ENCODE measurements around the gene IL18R1. TPM values are rescaled to one million over a fixed set of nuclear protein-coding genes. Genes with fewer than 3 reads are reported as not detected.

IL18R1 gene
- total and polyA plus RNA-seq, 5 experiments from 2014 or later: 0.39 to 6.9 (median 1.9) TPM

- Mint-ChIP-seq H3K36me3 (no peaks in the 10 kb centered on the region), H3K27me3 (no peaks in the 10 kb centered on the region), H3K4me1 (peaks cover 9 to 72% (median 13%) of the 10 kb centered on the region in 4 donors), H3K27ac (peak overlapping the region in 1 of 10 donors; percentile 9), H3K4me3 (no peak overlapping the region), H3K9me3 (no peaks in the 10 kb centered on the region)
- POLR2A ChIA-PET: no interaction called here
- DNase-seq (no peak), ATAC-seq (no peak)
Observed at GRCh38 chr2:102432386-102432785, 76.8 kb downstream of the IL18R1 start.

DNA sequence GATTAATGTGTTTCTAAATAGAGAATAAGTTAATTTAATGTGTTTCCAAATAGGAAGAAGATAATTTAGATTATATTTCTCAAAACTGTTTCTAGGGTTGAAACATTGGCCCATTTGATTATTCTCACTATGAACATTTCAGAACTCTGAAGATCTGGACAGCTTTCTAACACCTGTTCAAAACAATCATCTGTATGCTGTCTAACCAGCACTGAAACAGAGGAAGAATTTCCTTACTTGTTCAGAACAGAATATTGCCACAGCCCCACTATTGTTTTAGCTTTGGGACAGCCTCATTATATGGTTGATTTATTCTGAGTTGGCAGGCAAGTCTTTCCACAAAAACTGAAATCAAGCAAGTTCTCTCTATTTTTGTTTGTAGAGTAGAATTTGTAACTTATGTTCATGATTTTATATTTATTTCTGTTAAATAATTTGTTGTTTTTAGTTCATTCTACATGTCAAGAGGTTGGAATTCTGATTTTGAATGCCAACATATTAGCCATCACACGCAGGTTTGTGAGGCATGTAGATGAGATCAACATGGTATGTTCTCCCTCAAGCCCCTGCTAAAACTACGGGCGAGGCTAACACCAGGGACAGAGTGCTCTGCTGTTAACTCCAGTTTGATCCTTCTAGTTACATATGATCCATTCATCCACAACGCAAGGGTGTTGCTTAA is 78.5 kb downstream of the IL18R1 start:
- Mint-ChIP-seq H3K27ac (no peak overlapping the region), H3K4me1 (peaks cover 9 to 66% (median 13%) of the 10 kb centered on the region in 4 donors), H3K27me3 (no peaks in the 10 kb centered on the region), H3K4me3 (no peak overlapping the region), H3K36me3 (no peaks in the 10 kb centered on the region), H3K9me3 (no peaks in the 10 kb centered on the region)
- DNase-seq (no peak), ATAC-seq (no peak)
- POLR2A ChIA-PET: no interaction called here

DNA sequence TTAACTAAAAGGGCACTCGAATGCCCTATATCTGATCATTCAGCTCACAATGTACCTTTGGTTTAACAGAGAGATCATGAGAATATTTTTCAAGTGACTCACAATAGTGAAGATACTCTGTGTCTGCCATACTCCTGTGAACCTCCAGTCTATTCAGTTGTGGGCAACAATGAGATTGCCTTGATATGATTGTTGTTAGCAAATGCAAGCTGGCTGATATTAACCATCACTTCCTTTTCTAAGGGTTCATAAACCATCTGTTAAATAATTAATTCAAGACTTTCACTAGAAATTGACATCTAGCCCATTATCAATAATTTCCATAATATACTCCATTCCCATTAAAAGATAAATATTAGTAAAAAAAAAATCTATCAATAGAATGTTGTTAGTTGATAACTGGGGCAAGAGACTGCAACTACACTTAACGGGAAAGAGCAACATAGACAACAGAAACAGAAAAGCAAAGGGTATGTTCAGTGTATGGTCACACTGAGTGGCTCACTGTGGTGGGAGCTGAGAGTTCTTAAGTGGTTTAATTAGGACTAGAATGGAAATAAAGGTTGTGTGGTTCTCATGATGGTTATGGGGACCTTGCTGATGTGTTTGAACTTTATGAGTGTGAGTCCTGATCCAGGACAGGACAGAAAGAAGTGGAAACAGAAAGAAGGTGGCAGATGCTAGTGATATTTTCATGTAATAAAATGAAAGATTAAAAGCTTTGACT is 79.2 kb downstream of the IL18R1 start:
- DNase-seq (no peak), ATAC-seq (no peak)
- Mint-ChIP-seq H3K4me3 (no peak overlapping the region), H3K27ac (no peak overlapping the region), H3K27me3 (no peaks in the 10 kb centered on the region), H3K36me3 (no peaks in the 10 kb centered on the region), H3K4me1 (peaks cover 7 to 59% (median 13%) of the 10 kb centered on the region in 4 donors), H3K9me3 (no peaks in the 10 kb centered on the region)
- POLR2A ChIA-PET: no interaction called here

DNA sequence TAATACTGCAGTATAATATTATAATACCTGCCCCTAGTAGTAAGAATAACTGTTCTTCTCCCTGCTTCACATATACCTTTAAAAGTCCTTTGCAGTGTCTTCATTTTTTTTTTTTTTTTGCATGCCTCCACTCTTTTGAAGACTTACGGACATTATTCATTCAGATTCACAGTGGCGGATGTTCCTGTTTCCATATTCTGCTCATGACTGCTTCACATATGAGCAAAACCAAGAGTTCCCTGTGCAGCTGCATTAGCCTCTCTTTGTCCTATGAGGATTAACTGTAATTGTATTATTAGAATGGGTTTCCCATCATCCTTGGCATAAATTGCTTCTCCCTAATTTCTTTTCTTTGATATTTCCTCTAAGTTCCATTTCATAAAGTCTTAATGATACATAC is 80.1 kb downstream of the IL18R1 start:
- Mint-ChIP-seq H3K4me1 (peaks cover 7 to 53% (median 13%) of the 10 kb centered on the region in 4 donors), H3K27me3 (no peaks in the 10 kb centered on the region), H3K27ac (peak overlapping the region in 1 of 10 donors; percentile 63), H3K4me3 (peak overlapping the region in 1 of 10 donors; percentile 12), H3K9me3 (no peaks in the 10 kb centered on the region), H3K36me3 (no peaks in the 10 kb centered on the region)
- ATAC-seq (no peak), DNase-seq (no peak)
- POLR2A ChIA-PET: no interaction called here

DNA sequence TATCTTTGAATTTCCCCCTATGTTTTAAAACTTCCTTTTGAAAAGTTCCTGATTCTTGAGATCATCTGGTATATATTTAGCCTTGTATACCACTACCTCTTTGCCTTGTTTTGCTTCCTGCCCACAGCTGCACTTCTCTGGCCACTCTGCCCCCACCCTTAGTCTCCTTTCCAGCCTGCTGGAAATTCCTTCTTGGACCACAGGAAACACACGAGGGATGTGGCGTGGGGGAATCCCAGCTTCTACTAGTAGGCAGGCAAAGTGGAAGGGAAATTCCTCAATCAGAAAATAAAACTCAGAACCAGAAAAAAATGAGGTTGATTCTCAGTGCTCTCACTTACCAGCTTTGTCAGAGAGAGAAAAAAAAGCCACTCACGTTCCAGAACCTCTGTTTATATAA is 80.7 kb downstream of the IL18R1 start:
- DNase-seq (no peak), ATAC-seq (no peak)
- no peaks in the 10 kb centered on the region for H3K36me3 Mint-ChIP-seq
- H3K9me3 Mint-ChIP-seq: no peaks in the 10 kb centered on the region
- H3K4me3 Mint-ChIP-seq: peak overlapping the region in 2 of 10 donors; percentile 0 to 12
- H3K27ac Mint-ChIP-seq: peak overlapping the region in 1 of 10 donors; percentile 63
- H3K4me1 Mint-ChIP-seq: peaks cover 7 to 47% (median 13%) of the 10 kb centered on the region in 4 donors
- no peaks in the 10 kb centered on the region for H3K27me3 Mint-ChIP-seq
- POLR2A ChIA-PET: no interaction called here

GRCh38 chr2:102437122-102437521 is 81.5 kb downstream of the IL18R1 start:
- H3K9me3 Mint-ChIP-seq: no peaks in the 10 kb centered on the region
- H3K27ac Mint-ChIP-seq: peak overlapping the region in 1 of 10 donors; percentile 51
- POLR2A ChIA-PET: no interaction called here
- H3K36me3 Mint-ChIP-seq: no peaks in the 10 kb centered on the region
- no peak overlapping the region for H3K4me3 Mint-ChIP-seq
- ATAC-seq: no peak
- peaks cover 5 to 41% (median 13%) of the 10 kb centered on the region in 4 donors for H3K4me1 Mint-ChIP-seq
- H3K27me3 Mint-ChIP-seq: no peaks in the 10 kb centered on the region
- no peak for DNase-seq

DNA sequence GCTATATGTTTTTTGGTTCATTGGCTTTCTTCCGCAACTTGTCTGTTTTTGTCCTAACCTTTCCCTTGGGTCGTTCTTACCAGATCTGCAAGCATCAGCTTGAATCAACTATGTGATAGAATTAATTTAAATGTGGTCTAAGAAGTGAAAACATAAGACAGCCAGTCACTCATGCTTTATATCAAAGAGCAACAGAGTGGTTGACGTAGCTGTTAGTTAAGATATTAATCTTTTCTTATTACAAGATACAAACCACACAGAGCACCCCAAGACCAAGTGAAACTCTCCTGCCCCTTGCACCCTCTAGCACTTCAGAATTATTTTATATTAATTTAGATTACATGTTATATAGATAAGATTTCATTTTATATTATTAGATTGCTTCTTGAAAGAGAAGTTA is 82.5 kb downstream of the IL18R1 start:
- H3K4me1 Mint-ChIP-seq: peaks cover 8 to 38% (median 16%) of the 10 kb centered on the region in 4 donors
- ATAC-seq (no peak), DNase-seq (no peak)
- no peak overlapping the region for H3K27ac Mint-ChIP-seq
- no peaks in the 10 kb centered on the region for H3K9me3 Mint-ChIP-seq
- H3K27me3 Mint-ChIP-seq: no peaks in the 10 kb centered on the region
- H3K36me3 Mint-ChIP-seq: no peaks in the 10 kb centered on the region
- H3K4me3 Mint-ChIP-seq: no peak overlapping the region
- POLR2A ChIA-PET: no interaction called here

- no peak overlapping the region for H3K27ac Mint-ChIP-seq
- ATAC-seq (no peak), DNase-seq (no peak)
- H3K4me3 Mint-ChIP-seq: no peak overlapping the region
- POLR2A ChIA-PET: no interaction called here
- H3K27me3 Mint-ChIP-seq: no peaks in the 10 kb centered on the region
- no peaks in the 10 kb centered on the region for H3K36me3 Mint-ChIP-seq
- no peaks in the 10 kb centered on the region for H3K9me3 Mint-ChIP-seq
- H3K4me1 Mint-ChIP-seq: peaks cover 8 to 40% (median 19%) of the 10 kb centered on the region in 4 donors
Observed at GRCh38 chr2:102438578-102438977, 83.0 kb downstream of the IL18R1 start.

- DNase-seq (no peak), ATAC-seq (no peak)
- Mint-ChIP-seq H3K9me3 (no peaks in the 10 kb centered on the region), H3K27ac (no peak overlapping the region), H3K27me3 (no peaks in the 10 kb centered on the region), H3K36me3 (no peaks in the 10 kb centered on the region), H3K4me1 (peaks cover 8 to 36% (median 19%) of the 10 kb centered on the region in 4 donors), H3K4me3 (no peak overlapping the region)
- POLR2A ChIA-PET: no interaction called here
Observed at GRCh38 chr2:102439065-102439695, 83.6 kb downstream of the IL18R1 start.

DNA sequence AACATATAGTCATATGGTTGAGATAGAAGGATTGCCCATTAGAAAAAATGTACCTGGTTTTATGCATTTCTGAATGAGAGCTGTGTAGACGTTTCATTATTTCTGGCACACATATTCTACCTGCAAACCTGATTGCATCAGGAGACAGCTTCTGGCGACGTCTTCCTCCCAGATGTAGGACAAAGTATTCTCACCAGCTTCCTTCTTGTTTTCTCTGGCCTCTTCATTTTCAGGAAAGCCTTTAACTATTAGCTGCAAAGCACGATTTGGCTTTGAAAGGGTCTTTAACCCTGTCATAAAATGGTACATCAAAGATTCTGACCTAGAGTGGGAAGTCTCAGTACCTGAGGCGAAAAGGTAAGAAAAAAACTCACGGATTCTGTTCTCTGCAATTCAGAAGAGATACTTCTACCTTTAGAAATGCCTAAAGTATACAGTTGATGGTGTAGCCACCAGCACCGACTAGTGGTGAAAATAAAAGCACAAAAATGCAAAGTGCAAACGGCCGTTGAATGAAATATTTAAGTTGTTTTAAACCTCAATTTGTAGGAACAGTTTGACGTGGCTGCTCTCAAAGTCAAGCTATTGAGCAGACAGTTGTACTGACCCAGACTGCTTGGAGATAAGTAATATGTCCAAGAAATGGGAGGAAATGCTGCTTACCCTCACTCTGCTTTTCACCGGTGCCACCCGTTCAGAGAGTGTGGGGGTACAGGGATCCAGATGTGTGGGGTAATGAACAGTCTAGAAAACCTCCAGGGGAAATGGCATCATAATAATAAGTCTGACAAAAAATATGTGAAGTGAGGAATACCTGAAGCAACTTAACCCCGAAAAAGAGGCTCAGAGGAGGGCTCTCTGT is 87.6 kb downstream of the IL18R1 start:
- POLR2A ChIA-PET: no interaction called here
- Mint-ChIP-seq H3K9me3 (no peaks in the 10 kb centered on the region), H3K36me3 (no peaks in the 10 kb centered on the region), H3K4me1 (peaks cover 3 to 7% (median 6%) of the 10 kb centered on the region in 4 donors), H3K4me3 (peak overlapping the region in 2 of 10 donors; percentile 1 to 22), H3K27ac (peak overlapping the region in 1 of 10 donors; percentile 77), H3K27me3 (no peaks in the 10 kb centered on the region)
- ATAC-seq (peak; percentile 75 to 76), DNase-seq (peak in 8 of 10 donors; percentile 36 to 67 (median 48))

DNA sequence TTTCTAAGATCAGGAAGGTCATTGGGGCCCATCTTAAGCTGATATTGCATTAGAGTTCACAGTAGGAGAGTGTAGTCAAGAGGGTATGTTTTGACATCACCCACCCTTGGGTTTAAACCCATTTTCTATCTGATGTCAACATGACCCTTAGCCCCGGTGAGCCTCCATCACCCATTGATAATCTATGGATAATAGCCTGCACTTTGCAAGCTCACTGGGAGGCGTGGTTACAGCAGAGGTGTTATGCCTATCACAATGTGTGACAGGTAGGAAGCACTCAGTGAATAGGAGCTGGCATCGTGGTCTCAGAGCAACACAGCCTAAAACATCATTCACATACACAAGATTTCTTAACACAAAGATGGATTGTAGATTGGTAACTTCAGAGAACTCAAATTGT is 88.6 kb downstream of the IL18R1 start:
- Mint-ChIP-seq H3K4me1 (peaks cover 3 to 7% (median 6%) of the 10 kb centered on the region in 4 donors), H3K27ac (no peak overlapping the region)

DNA sequence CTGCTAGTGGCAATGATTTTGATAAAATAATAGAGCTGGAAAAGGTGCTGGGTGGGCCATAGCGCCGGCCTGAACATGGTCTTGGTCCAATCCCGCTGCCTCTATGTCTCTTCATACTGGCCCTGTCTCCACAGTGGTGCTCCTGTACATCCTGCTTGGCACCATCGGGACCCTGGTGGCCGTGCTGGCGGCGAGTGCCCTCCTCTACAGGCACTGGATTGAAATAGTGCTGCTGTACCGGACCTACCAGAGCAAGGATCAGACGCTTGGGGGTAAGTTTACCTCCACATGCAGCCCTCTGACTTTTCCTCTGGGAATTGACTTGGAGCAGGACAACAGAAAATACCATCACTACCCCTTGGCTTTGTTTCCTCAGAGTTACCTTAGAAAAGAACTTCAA is 91.3 kb downstream of the IL18R1 start:
- DNase-seq: no peak
- no peak overlapping the region for H3K4me3 Mint-ChIP-seq
- ATAC-seq: no peak
- H3K27me3 Mint-ChIP-seq: no peaks in the 10 kb centered on the region
- peak overlapping the region in 1 of 10 donors; percentile 6 for H3K27ac Mint-ChIP-seq
- no peaks in the 10 kb centered on the region for H3K9me3 Mint-ChIP-seq
- no peaks in the 10 kb centered on the region for H3K36me3 Mint-ChIP-seq
- H3K4me1 Mint-ChIP-seq: peaks cover 3 to 7% (median 6%) of the 10 kb centered on the region in 4 donors
- POLR2A ChIA-PET: no interaction called here

More for the DNA sequence above, 88.6 kb downstream of the IL18R1 start:
- POLR2A ChIA-PET: no interaction called here
- Mint-ChIP-seq H3K4me3 (no peak overlapping the region), H3K9me3 (no peaks in the 10 kb centered on the region), H3K27me3 (no peaks in the 10 kb centered on the region), H3K36me3 (no peaks in the 10 kb centered on the region)
- no peak for ATAC-seq
- DNase-seq: no peak
